Measurements from ENCODE around the gene LRP2.
"Not testable (repeated sequence)": the region's sequence is repeated elsewhere in the genome, so short reads cannot be mapped to it uniquely, and the experiment has no call there.

The LRP2 gene

DNA sequence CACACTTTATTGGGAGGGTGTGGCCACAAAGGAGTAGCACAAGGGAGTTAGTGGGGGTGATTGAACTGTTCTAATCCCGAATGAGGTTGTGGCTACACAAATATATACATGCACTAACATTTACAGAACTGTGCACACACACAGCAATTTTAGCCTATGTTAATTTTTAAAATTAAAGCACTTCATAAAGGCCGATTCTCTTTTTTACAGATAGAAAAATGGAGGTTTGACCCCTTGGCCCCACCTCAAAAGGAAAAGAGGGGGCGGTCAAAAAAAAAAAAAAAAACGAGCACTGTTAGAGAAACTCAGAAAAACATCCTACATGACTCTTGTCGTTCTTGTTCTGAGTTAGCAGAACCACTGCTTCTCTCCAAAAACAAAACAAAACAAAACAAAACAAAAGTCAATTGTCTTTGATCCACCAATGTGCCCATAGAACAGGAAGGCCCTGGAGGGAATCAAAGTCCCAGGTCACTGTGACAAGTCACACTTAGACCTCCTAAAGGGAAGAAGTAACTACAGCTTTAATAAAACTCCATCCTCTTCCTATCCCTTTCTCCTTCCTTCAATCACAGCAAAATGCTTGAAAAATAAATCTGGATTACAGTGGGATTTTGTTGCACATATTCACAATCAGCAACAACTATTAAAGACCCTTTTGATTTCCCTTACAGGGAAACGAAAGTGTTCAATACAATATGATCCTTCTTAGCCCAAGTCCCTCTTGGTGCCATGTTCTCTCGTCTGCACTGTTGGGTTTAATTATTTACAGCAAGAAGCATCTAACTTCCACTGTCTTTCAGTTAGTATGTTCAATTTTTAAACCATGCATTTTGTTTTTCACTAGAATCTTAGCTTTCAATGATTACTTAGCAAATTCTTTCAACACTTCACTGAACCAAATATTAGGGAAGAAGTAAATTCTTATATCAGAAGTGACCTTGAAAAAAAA lies 16.6 kb downstream of the LRP2 start:
- DNase-seq = no peak

DNA sequence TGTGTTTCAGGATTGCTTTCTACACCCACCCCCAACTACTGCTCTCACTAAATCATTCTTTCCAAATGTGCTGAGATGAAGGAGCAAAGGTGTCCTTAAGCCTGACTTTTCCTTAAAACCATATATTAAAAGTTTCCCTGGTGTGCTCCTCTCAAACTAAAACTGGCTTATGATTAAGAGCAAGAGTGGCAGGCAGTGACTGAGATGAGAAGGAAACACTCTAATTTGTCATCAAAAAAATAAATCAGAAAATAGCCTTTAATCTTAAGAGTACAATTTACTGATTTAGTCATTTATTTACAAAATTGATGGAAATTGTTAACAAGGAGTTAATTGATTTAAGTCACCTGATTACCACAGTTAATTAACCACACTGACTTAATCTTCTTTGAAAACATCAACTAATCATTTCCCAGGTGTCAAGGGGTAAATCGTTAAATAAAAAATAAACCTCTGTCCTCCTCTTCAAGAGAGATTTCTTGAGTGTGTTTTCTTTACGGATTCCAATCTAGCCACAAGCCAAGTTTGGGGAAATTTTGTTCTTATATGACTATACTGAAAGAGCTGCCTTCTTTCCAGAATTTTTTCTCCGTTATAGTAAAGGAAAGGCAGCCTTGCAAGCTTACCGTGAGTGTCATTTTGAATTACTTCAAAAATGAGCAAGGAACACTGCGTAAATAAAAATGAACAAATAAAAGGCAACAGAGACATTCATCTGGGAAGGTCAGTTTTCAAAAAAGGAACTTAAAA lies 17.4 kb downstream of the LRP2 start:
- DNase-seq = no peak

DNA sequence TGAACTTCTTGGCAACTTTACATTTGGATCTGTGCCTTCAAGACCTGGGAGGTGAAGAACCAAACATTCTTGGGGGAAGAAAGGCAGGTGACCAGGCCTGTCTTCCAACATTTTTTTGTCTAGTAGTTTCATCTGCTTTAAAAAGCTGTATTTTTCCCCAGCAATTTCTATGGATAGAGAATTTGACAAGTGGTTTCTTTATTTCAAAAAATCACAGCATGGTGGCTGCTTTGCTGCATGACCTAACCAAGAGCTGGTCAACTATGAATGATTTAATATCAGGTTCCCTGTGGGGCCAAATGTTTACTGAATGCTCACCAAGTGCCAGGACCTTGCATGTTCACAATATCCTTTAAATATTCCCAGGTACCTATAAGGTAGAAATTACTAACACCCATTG lies 19.1 kb downstream of the LRP2 start:
- DNase-seq = no peak

DNA sequence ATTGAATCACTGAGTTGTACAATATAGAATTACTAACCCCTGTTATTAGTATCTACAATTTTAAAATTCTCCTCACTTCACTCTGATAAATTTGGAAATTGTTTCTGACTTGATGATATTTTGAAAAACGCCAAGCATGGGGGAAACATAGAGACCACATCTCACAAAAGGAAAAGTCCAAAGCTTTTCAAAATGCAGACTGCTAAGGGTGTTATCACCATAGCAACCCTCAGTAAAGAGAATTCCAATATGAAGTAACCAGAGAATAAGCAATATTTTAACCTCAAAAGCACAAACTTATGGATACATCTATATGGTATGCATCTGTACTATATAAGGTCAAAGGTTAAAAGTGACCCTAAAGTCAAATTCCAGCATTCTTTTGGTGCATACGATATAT lies 22.7 kb downstream of the LRP2 start:
- no peak for DNase-seq

DNA sequence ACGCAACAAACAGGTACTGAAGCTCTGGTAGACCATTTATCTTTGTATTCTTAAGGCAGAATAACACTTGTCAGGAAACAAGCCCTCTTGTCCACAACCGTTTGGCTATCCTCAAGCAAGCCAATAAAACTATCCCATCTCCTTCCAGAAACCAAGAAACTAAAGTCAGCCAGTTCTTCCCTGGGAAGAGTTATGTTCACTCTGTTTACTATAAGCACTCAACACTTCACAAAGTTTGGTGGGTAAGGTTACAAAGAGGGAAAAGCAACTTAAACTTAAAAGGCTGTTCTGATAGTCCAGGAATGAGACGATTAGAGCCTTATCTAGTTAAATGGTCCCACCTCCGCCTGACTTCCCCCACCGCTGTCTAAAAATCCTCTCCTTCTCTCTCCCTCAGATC lies 25.6 kb downstream of the LRP2 start:
- DNase-seq = no peak

DNA sequence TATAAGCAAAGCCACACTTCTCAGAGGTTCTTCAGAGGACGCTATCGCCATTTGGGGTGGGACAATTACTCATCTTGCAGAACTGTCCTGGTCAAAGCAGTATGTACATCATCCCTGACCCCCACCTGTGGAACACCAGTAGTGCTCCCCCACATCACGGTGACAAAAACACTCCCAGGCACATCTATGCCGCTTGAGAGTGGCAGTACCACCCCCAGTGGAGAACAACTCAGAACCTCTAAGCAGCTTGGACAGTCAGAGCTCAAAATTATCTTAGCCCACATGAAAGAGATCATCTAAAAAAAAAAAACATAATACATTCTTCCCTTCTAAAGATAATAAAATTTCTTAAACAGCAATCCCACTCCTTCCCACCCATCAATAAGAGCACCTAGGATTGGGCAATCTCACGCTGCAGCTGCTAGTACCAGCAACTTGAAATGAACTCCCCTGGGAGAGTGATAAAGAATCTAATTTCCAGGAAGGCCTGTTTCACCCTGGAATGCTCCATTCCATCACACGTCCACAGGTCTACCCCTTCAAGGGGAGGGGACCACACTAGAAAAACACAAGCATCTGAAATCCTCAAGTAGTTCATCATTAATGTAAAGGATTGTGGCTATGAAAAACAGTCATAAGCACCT lies 31.7 kb downstream of the LRP2 start:
- DNase-seq = no peak

DNA sequence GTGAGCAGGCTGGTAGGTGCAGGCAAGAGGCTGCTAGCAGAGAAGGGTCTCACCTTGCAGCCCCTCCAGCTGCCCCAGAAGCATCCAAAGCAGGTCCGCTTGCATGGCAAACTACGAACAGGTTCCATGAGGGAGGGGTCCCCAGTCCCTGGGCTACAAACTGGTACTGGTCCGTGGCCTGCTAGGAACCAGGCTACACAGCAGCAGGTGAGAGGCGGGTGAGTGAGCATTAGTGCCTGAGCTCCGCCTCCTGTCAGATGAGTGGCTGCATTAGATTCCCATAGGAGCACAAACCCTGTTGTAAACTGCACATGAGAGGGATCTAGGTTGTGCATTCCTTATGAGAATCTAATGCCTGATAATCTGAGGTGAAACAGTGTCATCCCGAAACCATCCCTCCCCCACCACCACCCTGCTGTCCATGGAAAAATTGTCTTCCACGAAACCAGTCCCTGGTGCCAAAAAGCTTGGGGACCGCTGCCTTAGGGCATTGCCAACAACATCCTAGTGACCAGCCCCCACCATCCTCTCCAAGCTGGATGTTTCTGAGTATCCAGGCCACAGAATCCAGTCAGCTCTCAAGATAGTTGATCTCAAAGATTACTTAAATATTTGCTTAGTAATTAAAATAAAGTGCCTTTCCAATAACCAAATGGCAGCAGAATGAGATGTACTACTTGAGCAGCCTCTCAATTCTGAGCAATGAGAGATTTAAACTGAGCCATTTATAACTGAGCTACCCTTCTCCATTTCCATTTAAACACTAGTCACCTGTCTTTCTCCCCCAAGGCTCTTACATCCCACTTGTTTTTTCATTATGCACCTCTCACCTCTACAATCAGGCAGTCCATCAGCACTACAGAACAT lies 32.4 kb downstream of the LRP2 start:
- DNase-seq = no peak

DNA sequence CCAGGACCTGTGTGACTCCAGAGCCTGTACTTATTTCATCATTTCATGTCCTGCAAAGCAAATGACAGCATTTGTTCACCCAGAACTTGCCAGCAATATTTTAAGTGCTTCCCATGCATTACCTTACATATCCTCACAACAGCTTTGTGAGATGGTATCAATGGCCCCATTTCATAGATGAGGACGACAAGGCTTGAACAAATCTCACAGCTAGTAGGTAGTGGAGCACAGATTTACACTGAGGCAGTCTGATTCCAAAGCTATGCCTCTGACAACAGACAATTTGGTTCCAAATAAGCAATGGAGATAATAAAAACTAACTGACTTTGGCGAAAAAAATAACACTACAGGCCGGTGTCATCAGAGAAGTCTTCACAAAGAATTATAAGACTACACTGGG lies 33.5 kb downstream of the LRP2 start:
- no peak for DNase-seq

DNA sequence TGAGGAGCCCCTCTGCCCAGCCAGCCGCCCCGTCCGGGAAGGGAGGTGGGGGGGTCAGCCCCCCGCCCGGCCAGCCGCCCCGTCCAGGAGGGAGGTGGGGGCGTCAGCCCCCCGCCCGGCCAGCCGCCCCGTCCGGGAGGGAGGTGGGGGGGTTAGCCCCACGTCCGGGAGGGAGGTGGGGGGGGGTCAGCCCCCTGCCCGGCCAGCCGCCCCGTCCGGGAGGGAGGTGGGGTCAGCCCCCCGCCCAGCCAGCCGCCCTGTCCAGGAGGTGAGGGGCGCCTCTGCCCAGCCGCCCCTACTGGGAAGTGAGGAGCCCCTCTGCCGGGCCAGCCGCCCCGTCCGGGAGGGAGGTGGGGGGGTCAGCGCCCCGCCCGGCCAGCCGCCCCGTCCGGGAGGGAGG lies 34.5 kb downstream of the LRP2 start:
- DNase-seq = not testable (repeated sequence)

DNA sequence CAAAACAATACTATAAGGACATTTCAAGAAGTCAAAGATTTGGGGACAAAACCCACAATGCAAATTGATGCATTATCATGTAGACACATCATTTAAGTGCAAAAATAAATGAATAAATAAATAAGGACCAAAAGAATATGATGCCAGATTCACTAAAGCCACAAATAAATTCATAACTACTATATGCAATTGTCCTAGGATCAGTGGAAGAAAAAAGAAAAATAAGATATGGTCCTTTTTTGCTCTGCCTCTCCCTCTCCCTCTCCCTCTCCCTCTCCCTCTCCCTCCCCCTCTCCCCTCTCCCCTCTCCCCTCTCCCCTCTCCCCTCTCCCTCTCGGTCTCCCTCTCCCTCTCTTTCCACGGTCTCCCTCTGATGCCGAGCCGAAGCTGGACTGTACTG lies 36.4 kb downstream of the LRP2 start:
- not testable (repeated sequence) for DNase-seq

DNA sequence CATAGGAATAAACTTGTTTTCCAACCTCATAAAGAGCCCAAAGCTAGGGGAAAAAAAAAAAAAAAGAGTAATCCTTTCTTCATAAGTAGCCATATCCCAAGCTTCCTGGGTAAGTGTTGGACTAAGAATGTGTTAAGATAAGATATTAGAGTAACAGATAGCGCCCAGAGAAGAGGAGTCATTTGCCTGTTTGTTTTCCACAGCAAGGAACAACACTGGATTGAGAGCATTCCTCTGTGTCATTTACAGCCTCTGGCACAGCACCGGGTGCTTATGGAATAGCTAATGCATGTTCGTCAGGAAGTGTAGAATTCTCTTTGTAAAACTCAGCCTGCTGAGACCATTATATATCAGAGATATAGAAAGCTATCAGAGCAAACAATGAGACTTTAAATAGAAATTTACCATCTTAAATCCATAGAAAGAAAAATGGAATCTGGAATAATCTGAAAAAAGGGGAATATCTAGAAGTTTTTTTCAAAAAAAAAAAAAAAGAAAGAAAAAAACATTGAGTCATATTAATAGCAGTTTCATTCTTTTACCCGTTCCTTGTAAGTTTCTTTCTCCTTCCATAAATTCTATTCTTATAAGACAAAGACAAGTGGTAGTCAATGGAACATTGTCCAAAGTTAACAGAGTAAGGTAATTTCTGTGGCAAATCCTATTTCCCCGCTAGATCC lies 37.6 kb downstream of the LRP2 start:
- no peak for DNase-seq

DNA sequence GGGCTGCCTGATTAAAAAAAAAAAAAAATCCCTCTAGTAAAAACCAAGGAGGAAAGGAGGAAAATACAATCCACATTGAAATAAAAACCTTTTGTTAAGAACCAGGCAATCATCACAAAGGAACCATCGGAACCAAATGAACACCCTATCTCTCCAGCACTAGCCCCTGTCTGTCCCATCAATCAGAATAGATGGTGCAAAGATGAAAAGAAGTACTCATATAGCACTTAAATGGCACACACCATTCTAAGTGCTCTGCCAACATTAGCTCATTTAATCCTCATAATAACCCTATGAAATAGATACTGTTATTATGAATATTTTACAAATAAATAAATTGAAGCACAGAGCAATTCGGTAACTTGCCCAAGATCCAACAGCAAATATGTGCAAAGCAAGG lies 38.5 kb downstream of the LRP2 start:
- no peak for DNase-seq

DNA sequence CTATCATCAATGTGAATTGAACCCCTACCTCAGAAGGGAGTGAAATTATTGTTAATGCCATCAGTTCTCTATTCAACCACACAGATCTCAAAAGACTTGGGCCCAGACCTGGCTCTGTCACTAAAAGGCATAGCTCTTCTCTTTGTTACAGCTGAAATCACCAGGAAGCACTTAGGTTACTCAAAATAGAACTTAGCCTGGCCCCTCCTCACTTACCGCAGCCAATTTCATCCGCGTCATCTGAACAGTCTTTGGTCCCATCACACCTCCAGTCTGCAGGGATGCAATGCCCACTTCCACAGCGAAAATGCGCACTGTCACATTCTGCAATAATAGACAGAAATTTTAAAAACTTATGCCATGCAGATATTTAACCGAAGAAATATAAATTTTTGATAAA lies 41.8 kb downstream of the LRP2 start:
- DNase-seq = no peak

DNA sequence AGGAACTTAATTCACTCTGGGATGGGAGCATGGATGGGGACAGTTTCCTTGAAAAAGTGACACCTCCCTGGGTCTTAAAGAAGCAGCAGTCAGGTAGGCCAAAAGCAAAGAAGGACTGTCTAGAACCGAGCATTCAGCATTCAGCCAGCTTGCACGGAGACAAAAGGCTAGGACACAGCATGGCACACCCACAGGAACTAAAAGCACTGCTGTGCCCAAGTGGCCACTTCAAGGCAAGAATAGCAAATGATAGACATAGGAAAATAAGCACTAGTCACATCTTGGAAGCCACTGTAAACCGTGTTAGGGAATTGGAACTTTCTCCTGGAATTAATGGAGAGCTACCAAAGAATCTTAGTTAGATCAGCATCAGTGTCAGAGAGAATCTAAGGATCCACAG lies 47.0 kb downstream of the LRP2 start:
- no peak for DNase-seq

DNA sequence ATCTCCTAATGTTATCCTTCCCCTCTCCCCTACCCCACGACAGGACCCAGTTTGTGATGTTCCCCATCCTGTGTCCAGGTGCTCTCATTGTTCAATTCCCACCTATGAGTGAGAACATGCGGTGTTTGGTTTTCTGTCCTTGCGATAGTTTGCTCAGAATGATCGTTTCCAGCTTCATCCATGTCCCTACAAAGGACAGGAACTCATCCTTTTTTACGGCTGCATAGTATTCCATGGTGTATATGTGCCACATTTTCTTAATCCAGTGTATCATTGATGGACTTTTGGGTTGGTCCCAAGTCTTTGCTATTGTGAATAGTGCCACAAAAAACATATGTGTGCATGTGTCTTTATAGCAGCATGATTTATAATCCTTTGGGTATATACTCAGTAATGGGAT lies 54.0 kb downstream of the LRP2 start:
- DNase-seq = not testable (repeated sequence)

DNA sequence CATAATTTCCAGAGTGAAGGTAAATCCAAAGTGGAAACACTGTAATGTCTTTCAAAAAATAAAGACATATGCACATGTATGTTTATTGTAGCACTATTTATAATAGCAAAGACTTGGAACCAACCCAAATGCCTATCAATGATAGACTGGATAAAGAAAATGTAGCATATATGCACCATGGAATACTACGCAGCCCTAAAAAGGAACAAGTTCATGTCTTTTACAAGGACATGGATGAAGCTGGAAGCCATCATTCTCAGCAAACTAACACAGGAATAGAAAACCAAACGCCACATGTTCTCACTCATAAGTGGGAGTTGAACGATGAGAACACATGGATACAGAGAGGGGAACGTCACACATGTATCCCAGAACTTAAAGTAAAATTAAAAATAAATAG lies 57.6 kb downstream of the LRP2 start:
- not testable (repeated sequence) for DNase-seq

DNA sequence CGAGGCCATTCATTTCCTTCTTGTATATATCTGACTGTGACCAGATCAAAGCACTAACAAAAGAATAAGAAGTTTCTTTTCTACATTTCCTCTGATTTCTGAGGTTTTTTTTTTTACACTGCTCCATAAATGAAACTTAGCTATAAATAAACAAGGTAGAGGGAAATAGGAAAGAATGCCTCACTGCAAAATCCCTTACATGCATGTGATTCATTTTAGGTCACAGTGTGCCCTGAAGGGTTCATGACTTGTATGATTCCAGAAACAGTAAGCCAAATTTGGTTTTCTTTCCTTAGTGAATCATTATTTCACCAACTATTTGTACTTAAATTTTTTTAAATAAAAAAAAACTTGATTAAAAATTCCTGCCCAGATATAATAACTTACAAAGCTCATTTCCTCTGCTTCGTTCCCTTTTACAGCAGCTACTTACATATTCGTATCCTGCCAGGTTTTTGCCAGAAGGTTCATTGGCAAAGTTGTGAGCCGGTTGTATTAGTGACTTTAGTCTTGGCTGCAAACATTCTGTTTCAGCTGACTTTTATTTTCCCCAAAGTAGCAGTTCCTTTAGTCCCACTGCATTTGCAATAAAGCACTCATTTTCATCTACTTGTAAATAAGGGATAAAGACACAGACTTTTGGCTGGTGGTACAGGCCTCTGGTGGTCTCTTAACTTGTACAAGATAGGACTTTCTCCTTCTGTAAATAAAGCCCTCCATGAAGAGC lies 58.6 kb downstream of the LRP2 start:
- DNase-seq = no peak

DNA sequence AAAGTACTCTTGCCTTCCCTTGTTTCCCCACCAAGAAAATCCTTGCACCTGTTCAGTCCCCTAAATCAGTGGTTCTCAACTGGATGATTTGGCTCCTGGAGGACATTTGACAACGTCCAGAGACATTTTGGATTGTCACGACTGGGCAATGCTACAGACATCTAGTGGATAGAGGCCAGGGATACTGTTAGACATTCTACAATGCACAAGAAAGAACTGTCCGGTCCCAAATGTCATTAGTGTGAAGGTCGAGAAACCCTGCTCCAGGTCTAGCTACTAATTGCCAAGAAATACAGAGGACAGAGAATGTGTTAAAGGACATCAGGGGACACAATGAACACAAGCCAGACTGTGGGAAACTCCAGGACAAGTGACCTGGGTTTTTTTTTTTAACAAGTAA lies 60.0 kb downstream of the LRP2 start:
- no peak for DNase-seq

DNA sequence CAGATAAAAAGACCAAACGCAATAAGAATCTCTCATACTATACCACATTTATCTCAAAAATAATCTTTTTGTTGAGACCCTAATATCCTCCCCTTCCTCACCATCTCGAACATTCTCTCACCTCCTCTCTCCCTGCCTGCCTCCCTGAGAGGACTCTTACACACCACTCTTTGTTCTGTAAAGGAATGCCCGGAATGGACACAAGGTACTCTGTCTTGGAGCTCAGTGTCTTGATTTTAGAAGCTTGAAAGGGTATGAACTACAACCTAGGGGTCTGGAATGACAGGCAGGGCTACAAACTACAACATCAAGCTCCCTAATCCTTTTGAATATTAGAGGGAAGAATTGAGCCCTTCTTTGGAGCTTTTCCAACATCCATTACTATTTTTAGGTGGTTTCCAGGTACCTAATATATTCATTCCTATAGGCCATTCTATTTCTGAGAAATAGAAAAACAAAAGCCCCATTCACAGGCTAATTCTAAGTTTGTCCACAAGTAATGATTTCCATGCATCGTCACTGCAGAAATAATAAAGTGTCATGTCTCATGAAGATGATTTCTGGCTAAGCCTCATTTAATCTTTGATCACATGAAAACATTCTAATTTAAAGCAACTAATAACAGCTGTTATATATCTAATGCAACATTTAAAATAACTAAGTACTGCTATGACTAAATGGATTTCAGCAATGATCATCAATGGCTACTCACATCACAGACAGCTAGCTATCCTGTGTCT lies 60.6 kb downstream of the LRP2 start:
- no peak for DNase-seq

Data from fibroblast of skin of scalp (primary cell).